ENCODE data around the gene OR2Z1. TPM values are rescaled to one million over a fixed set of nuclear protein-coding genes. Genes with fewer than 3 reads are reported as not detected.

The OR2Z1 gene
- total and polyA plus RNA-seq, 2 of the 13 experiments (the other 11 are each of a cell fraction or from before 2014, with no cell fraction given) = not detected

DNA sequence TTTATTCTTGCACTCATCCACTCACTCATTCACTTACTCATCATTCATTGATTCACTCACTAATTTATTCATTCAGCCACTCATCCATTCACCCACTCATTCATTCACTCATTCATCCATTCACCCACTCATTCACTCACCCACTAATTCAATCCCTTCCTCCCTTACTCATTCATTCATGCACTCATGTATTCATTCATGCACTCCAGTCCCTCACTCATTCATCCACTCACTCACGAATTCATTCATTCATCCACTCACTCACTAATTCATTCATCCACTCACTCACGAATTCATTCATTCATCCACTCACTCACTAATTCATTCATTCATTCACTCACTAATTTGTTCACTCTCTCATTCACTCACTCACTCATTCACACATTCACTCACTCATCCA, 39.0 kb upstream of the OR2Z1 start:
- FAIRE-seq = no peak
- POLR2A ChIA-PET = no interaction called here
- no peak overlapping the region for H3K4me3 ChIP-seq (replicated peaks in 1 of 3; ENCODE audit: insufficient read depth in 1 of 3, low read depth in 2 of 3, low read length in 3 of 3)
- no peaks in the 10 kb centered on the region for H3K27me3 ChIP-seq (ENCODE audit: control insufficient read depth in 1 of 2, insufficient read depth in 2 of 2, low read length in 2 of 2)
- no peaks in the 10 kb centered on the region for H3K36me3 ChIP-seq (replicated peaks in 1 of 2; ENCODE audit: control insufficient read depth in 1 of 2, insufficient read depth in 2 of 2, low read length in 2 of 2)
- no peak overlapping the region for H3K4me2 ChIP-seq (ENCODE audit: low read depth, low read length)
- H3K27ac ChIP-seq (ENCODE audit: extremely low read length, insufficient read depth, low read length) = no peak overlapping the region
- H4K20me1 ChIP-seq (ENCODE audit: insufficient read depth, low read length) = no peaks in the 10 kb centered on the region
- H3K79me2 ChIP-seq (ENCODE audit: insufficient read depth, low read length) = no peaks in the 10 kb centered on the region
- WGBS (ENCODE audit: low lambda C conversion rate) = 1% methylated on average over 2 of the region's 2 CpGs
- no peak overlapping the region for H3K9ac ChIP-seq (ENCODE audit: insufficient read depth, low read depth, low read length)
- DNase-seq (ENCODE audit: low spot score) = no peak
- BruUV-seq (replicated peaks) = no TSS peak
- no peak for ATAC-seq
- H3K9me3 ChIP-seq (ENCODE audit: low read length) = peaks cover 7% of the 10 kb centered on the region; the same call in 1 of the 2 replicates
- in situ Hi-C loops (cut with HindIII; ENCODE audit: extremely low pct_ligation_motif_present, low pct_unique_long_range_greater_than_20kb) = no loop called here
- intact Hi-C loops (cut with micrococcal nuclease; ENCODE audit: unreplicated experiment) = no loop called here
- no peak overlapping the region for H2AFZ ChIP-seq (ENCODE audit: low read length)
- CTCF ChIA-PET (ENCODE audit: low intra/inter-chr PET ratio, low total read pairs) = no interaction called here
- no peaks in the 10 kb centered on the region for H3K4me1 ChIP-seq (ENCODE audit: insufficient read depth, low read length)
- TF ChIP-seq ZZZ3 (CRISPR knock-in tag; IDR thresholded peaks at IDR 0.05; ENCODE audit: borderline replicate concordance) (no peak), ZNF772 (CRISPR knock-in tag; IDR thresholded peaks at IDR 0.05) (no peak), BRCA1 (CRISPR knock-in tag; IDR thresholded peaks at IDR 0.05) (no peak), ZBTB7B (CRISPR knock-in tag; IDR thresholded peaks at IDR 0.05) (no peak), ZNF460 (CRISPR knock-in tag; IDR thresholded peaks at IDR 0.05; ENCODE audit: borderline replicate concordance) (no peak), SIX4 (CRISPR knock-in tag; IDR thresholded peaks at IDR 0.05) (no peak), ZNF383 (CRISPR knock-in tag; IDR thresholded peaks at IDR 0.05; ENCODE audit: borderline replicate concordance) (no peak)
- TF ChIP-seq, protein P1, sequence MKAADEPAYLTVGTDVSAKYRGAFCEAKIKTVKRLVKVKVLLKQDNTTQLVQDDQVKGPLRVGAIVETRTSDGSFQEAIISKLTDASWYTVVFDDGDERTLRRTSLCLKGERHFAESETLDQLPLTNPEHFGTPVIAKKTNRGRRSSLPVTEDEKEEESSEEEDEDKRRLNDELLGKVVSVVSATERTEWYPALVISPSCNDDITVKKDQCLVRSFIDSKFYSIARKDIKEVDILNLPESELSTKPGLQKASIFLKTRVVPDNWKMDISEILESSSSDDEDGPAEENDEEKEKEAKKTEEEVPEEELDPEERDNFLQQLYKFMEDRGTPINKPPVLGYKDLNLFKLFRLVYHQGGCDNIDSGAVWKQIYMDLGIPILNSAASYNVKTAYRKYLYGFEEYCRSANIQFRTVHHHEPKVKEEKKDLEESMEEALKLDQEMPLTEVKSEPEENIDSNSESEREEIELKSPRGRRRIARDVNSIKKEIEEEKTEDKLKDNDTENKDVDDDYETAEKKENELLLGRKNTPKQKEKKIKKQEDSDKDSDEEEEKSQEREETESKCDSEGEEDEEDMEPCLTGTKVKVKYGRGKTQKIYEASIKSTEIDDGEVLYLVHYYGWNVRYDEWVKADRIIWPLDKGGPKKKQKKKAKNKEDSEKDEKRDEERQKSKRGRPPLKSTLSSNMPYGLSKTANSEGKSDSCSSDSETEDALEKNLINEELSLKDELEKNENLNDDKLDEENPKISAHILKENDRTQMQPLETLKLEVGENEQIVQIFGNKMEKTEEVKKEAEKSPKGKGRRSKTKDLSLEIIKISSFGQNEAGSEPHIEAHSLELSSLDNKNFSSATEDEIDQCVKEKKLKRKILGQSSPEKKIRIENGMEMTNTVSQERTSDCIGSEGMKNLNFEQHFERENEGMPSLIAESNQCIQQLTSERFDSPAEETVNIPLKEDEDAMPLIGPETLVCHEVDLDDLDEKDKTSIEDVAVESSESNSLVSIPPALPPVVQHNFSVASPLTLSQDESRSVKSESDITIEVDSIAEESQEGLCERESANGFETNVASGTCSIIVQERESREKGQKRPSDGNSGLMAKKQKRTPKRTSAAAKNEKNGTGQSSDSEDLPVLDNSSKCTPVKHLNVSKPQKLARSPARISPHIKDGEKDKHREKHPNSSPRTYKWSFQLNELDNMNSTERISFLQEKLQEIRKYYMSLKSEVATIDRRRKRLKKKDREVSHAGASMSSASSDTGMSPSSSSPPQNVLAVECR (CRISPR knock-in tag; IDR thresholded peaks at IDR 0.05; ENCODE audit: borderline replicate concordance) = no peak
